Activated T-cell treated with anti-CD3 and anti-CD28 coated beads, Interleukin-2, amount 50 U/mL, for 72 hours (primary cell): ENCODE results near the gene MAOA. TPM values are rescaled to one million over a fixed set of nuclear protein-coding genes. Genes with fewer than 3 reads are reported as not detected.
"Not testable (repeated sequence)": the region's sequence is repeated elsewhere in the genome, so short reads cannot be mapped to it uniquely, and the experiment has no call there.

Experiments
- ATAC-seq, 2 donors: fragments of 150-1000 bp; cut with Tn5 transposase; replicated peaks in 1 of 2; 2 replicates each; pipeline ENCODE4 v1.10.0; 2021; ENCODE audit warnings: moderate library complexity in 2 of 2, mild to moderate bottlenecking in 1 of 2
- DNase-seq, 2 donors: peaks; one replicate each; pipeline ENCODE4 v3.0.0; 2021 to 2022; ENCODE audit warnings: mixed read lengths in 1 of 2
- H3K27ac Mint-ChIP-seq: one replicate; pipeline ENCODE4 v1.8.0; 2022; ENCODE audit warnings: mild to moderate bottlenecking, moderate library complexity, mixed read lengths
- H3K27me3 Mint-ChIP-seq: one replicate; pipeline ENCODE4 v1.8.0; 2022; ENCODE audit warnings: low read depth, mixed read lengths
- H3K36me3 Mint-ChIP-seq, 2 donors: one replicate each; pipeline ENCODE4 v1.8.0; 2022; ENCODE audit warnings: mixed read lengths in 2 of 2, mild to moderate bottlenecking in 1 of 2; ENCODE audit not compliant: insufficient read depth in 2 of 2
- H3K4me1 Mint-ChIP-seq: one replicate; pipeline ENCODE4 v1.8.0; 2022; ENCODE audit warnings: low read depth, mixed read lengths
- H3K4me3 Mint-ChIP-seq, 2 donors: one replicate each; pipeline ENCODE4 v1.8.0; 2022; ENCODE audit warnings: mild to moderate bottlenecking in 2 of 2, mixed read lengths in 2 of 2, moderate library complexity in 2 of 2
- H3K9me3 Mint-ChIP-seq, 2 donors: one replicate each; pipeline ENCODE4 v1.8.0; 2022; ENCODE audit warnings: mixed read lengths in 2 of 2
- total RNA-seq, 2 donors: library from RNA; stranded (reverse); gene quantifications; one replicate each; pipeline ENCODE4 v1.2.3, GENCODE V29; 2022

The MAOA gene
- total RNA-seq, 2 donors from 2014 or later: 6.3 to 13.2 TPM

DNA sequence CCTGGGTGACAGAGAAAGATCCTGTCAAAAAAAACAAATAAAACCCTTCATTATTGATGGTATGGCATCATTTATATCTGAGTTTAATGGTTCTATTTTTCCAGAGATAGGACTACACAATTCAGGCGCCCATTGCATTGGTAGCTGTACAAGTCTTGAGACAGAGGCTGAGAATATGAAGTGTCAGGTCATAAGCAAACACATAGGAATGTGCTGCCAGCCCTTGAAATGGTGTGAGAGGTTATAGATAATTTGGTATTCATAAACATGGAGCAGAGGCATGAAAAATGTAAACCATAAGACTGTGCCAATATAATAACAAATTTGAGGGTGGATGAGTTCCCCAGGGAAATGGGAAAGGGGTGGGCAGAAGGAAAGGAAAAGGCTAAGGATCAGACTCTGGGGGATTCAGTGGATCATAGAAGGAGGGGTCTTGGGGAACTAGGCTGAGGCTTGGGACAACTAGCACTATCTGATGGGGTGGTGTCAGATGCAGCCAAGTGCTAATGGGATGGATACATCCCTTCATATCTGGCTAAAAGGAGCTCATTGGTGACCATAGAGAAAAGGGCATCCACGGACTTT lies 50.8 kb downstream of the MAOA start:
- peaks cover 54% of the 10 kb centered on the region for H3K27me3 Mint-ChIP-seq
- H3K4me3 Mint-ChIP-seq: no peak overlapping the region
- H3K36me3 Mint-ChIP-seq: no peaks in the 10 kb centered on the region
- no peaks in the 10 kb centered on the region for H3K4me1 Mint-ChIP-seq
- no peaks in the 10 kb centered on the region for H3K9me3 Mint-ChIP-seq
- H3K27ac Mint-ChIP-seq: no peak overlapping the region
- no peak for DNase-seq
- ATAC-seq: no peak

DNA sequence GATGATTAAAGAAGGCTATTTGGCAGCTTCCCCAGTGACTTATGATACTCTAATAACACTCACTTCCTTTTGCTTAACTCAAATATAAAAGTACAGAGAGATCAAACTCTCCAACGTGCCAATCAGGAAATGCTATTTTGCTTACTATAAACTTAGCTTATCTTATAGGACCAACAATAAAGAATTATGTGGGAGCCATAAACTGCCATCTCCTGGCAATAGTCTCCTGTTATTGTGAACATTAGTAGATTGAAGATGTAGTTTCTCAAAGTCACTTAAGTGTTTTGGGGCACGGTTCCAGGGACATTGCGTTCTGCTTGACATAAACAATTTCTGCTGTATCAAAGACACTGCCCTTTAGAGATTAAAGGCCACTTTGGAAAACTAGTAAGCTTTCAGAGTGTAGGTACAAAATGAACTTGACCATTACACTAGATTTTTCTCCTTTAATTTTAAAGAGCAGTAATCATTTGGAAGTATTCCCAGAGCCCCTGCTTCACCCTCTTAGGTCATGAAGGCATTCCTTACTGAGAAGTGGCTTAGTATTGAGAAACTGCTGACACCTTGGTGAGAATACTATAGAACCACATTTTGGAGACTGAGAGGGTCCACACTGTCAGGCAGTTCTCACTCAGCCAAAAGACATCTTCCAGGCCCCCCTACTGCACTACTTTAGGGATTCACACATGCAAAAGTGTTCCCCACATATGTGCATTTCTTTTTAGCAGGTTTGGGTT lies 51.9 kb downstream of the MAOA start:
- ATAC-seq (no peak), DNase-seq (no peak)
- Mint-ChIP-seq H3K4me3 (no peak overlapping the region), H3K9me3 (no peaks in the 10 kb centered on the region), H3K27me3 (peaks cover 46% of the 10 kb centered on the region), H3K36me3 (no peaks in the 10 kb centered on the region), H3K27ac (no peak overlapping the region), H3K4me1 (no peaks in the 10 kb centered on the region)

DNA sequence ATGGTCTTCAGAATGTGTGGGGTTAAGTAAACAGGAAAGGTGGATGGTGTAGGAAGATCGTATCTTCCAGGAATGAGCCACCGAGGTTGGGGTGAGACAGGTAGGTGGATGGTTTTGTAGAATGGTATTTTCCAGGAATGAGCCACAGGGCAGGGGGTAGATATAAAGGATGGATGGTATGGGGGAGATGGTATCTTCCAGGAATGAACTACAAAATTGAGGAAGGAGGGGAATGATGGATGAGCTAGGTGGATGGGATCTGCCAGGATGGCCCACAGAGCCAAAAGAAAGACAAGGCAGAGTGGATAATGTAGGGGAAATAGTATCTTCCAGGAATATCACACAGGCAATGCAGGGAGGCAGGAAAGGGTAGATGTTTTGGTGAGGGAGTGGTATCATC lies 60.0 kb downstream of the MAOA start:
- H3K4me3 Mint-ChIP-seq: no peak overlapping the region
- H3K27ac Mint-ChIP-seq: no peak overlapping the region
- no peaks in the 10 kb centered on the region for H3K4me1 Mint-ChIP-seq
- no peak for DNase-seq
- ATAC-seq: no peak
- H3K36me3 Mint-ChIP-seq: no peaks in the 10 kb centered on the region
- no peaks in the 10 kb centered on the region for H3K27me3 Mint-ChIP-seq
- H3K9me3 Mint-ChIP-seq: no peaks in the 10 kb centered on the region

DNA sequence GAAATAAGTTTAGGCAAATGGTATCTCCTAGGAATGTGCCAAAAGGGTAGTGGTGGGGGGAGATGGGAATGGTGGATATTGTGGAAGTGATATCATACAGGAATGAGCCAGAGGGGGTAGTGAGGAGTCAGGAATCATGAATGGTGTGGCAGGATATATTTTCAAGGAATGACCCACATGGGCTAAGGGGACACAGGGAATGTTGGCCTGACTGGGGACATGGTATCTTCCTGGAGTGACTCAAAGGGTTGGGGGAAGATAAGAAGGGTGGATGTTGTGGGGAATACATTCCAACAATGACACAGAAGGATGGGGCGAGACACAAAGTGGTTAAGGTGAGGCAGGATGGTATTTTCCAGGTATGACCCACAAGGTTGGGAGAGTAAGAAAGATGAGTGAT lies 60.6 kb downstream of the MAOA start:
- H3K36me3 Mint-ChIP-seq: no peaks in the 10 kb centered on the region
- H3K9me3 Mint-ChIP-seq: no peaks in the 10 kb centered on the region
- ATAC-seq: no peak
- H3K27ac Mint-ChIP-seq: no peak overlapping the region
- no peak overlapping the region for H3K4me3 Mint-ChIP-seq
- DNase-seq: no peak
- H3K27me3 Mint-ChIP-seq: no peaks in the 10 kb centered on the region
- H3K4me1 Mint-ChIP-seq: no peaks in the 10 kb centered on the region

DNA sequence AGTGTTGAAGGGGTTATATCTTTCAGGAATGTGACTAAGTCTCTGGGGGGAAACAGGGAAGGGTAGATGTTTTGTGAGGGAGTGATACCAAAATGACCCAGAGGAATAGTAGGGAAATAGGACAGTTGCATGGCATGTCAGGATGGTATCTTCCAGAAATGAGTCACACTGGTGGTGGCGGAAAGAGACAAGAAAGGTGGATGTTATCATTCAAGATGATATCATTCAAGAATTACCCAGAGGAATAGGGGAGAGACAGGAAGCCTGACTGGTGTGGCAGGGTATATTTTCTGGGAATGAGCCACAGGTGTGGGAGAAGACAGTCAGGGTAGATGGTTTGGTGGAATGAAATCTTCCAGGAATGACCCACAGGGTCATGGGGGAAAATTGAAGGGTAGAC lies 61.1 kb downstream of the MAOA start:
- Mint-ChIP-seq H3K36me3 (no peaks in the 10 kb centered on the region), H3K9me3 (no peaks in the 10 kb centered on the region), H3K4me3 (no peak overlapping the region), H3K4me1 (no peaks in the 10 kb centered on the region), H3K27ac (no peak overlapping the region), H3K27me3 (no peaks in the 10 kb centered on the region)
- no peak for ATAC-seq
- no peak for DNase-seq

DNA sequence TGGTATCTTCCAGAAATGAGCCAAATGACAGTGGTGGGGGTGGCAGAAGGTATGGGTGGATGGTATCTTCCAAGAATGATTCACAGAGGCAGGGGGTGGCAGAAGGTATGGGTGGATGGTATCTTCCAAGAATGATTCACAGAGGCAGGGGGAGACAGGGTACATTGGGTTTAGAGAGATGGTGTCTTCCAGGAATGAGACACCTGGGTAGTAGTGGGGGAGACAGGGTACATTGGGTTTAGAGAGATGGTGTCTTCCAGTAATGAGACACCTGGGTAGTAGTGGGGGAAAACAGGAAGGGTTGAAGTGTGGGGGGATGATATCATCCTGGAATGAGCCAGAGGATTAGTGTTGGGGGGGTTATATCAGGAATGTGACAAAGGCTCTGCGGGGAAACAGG lies 62.0 kb downstream of the MAOA start:
- H3K9me3 Mint-ChIP-seq: no peaks in the 10 kb centered on the region
- no peak overlapping the region for H3K4me3 Mint-ChIP-seq
- peak in 1 of 2 donors; percentile 32 for ATAC-seq
- peaks cover 0 to 3% of the 10 kb centered on the region in 2 donors for H3K36me3 Mint-ChIP-seq
- no peak overlapping the region for H3K27ac Mint-ChIP-seq
- no peak for DNase-seq
- peaks cover under 1% of the 10 kb centered on the region for H3K27me3 Mint-ChIP-seq
- H3K4me1 Mint-ChIP-seq: no peaks in the 10 kb centered on the region

DNA sequence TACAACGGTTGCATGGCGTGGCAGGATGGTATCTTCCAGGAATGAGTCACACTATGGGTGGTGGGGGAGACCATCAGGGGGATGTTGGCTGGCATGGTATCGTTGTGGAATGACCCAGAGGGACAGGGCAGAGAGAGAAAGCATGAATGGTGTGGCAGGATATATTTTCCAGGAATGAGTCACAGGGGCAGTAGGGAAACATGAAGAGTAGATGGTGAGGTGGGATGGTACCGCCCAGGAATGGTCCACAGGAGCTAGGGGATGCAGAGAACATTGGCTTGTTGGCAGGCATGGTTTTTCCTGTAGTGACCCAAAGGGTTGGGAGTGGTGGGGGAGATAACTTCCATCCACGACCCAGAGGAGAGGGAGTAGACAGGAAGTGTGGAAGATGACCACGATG lies 62.4 kb downstream of the MAOA start:
- Mint-ChIP-seq H3K9me3 (no peaks in the 10 kb centered on the region), H3K36me3 (peaks cover 0 to 3% of the 10 kb centered on the region in 2 donors), H3K4me1 (no peaks in the 10 kb centered on the region), H3K27ac (no peak overlapping the region), H3K4me3 (no peak overlapping the region), H3K27me3 (peaks cover 5% of the 10 kb centered on the region)
- DNase-seq (no peak), ATAC-seq (no peak)

DNA sequence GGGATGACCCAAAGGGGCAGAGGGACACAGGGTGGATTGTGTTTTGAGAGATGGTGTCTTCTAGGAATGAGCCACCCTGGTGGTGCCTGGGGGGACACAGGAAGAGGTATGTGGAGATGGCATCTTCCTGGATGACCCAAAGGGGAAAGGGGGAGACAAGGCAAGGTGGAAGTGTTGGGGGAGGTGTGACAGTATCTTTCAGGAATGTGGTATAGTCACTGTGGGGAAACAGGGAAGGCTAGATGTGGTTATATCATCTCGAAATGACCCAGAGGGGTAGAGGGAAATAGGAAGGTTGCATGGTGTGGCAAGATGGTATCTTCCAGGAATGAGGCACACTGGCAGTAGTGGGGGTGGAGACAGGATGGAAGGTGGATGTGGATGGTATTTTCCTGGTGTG lies 62.9 kb downstream of the MAOA start:
- no peak overlapping the region for H3K27ac Mint-ChIP-seq
- no peaks in the 10 kb centered on the region for H3K9me3 Mint-ChIP-seq
- ATAC-seq: no peak
- DNase-seq: no peak
- H3K27me3 Mint-ChIP-seq: peaks cover 9% of the 10 kb centered on the region
- H3K4me1 Mint-ChIP-seq: no peaks in the 10 kb centered on the region
- peaks cover 0 to 3% of the 10 kb centered on the region in 2 donors for H3K36me3 Mint-ChIP-seq
- no peak overlapping the region for H3K4me3 Mint-ChIP-seq

DNA sequence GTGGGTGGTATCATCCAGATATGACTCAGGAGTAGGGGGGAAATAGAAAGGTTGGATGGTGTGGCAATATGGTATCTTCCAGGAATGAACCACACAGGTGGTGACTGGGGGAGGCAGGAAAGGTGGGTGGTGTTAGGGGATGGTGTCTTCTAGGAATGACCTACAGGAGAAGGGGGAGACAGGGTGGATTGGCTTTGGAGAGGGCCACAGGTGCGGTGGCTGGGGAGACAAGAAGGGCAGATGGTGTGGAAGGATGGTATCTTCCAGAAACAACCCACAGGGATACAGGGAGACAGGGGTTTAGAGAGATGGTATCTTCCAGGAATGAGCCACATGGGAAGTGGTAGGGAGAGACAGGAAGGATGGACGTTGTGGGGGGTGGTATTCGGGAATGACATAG lies 64.0 kb downstream of the MAOA start:
- no peaks in the 10 kb centered on the region for H3K4me1 Mint-ChIP-seq
- no peak overlapping the region for H3K27ac Mint-ChIP-seq
- DNase-seq (no peak), ATAC-seq (no peak)
- H3K9me3 Mint-ChIP-seq: peaks cover 0 to 2% of the 10 kb centered on the region in 2 donors
- H3K27me3 Mint-ChIP-seq: peaks cover 10% of the 10 kb centered on the region
- H3K36me3 Mint-ChIP-seq: peaks cover 3% of the 10 kb centered on the region in 2 donors
- H3K4me3 Mint-ChIP-seq: no peak overlapping the region

DNA sequence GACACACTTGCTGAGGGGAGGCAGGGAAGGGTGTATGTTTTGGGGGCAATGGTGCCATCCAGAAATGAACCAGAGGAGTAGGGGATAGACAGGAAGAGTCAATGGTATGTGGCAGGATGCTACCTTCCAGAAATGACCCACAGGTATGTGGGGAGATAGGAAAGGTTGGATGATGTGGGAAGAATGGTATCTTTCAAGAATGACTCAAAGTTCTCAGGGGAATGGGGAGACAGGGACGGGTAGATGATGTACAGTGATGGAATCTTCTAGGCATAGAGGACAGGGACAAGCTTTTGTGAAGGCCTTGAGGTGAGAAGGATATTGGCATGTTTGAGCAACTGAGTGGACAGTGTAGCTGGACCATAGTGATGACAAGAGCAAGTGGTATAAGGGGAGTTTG lies 64.9 kb downstream of the MAOA start:
- peaks cover 3% of the 10 kb centered on the region in 2 donors for H3K36me3 Mint-ChIP-seq
- no peak for DNase-seq
- H3K9me3 Mint-ChIP-seq: peaks cover 0 to 2% of the 10 kb centered on the region in 2 donors
- H3K4me3 Mint-ChIP-seq: no peak overlapping the region
- H3K27me3 Mint-ChIP-seq: peaks cover 11% of the 10 kb centered on the region
- no peaks in the 10 kb centered on the region for H3K4me1 Mint-ChIP-seq
- no peak overlapping the region for H3K27ac Mint-ChIP-seq
- no peak for ATAC-seq

DNA sequence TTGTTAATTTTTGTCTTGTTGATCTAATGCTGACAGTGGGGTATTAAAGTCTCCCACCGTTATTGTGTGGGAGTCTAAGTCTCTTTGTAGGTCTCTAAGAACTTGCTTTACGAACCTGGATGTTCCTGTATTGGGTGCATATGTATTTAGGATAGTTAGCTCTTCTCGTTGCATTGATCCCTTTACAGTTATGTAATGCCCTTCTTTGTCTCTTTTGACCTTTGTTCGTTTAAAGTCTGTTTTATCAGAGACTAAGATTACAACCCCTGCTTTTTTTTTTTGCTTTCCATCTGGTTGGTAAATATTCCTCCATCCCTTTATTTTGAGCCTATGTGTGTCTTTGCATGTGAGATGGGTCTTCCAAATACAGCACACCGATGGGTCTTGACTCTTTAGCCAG lies 69.1 kb downstream of the MAOA start:
- H3K36me3 Mint-ChIP-seq, DNase-seq, H3K9me3 Mint-ChIP-seq, ATAC-seq, H3K4me3 Mint-ChIP-seq, H3K4me1 Mint-ChIP-seq: not testable (repeated sequence)
- Mint-ChIP-seq H3K27ac (peak overlapping the region; percentile 52), H3K27me3 (peaks cover 17% of the 10 kb centered on the region)

DNA sequence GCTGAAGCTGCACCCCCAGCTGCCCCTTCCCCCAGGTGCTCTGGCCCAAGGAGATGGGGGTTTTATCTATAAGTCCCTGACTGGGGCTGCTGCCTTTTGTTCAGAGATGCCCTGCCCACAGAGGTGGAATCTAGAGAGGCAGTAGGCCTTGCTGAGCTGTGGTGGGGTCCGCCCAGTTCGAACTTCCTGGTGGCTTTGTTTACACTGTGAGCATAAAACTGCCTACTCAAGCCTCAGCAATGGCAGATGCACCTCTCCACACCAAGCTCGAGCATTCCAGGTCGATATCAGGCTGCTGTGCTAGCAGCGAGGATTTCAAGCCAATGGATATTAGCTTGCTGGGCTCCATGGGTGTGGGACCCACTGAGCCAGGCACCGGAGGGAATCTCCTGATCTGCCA lies 71.2 kb downstream of the MAOA start:
- DNase-seq, H3K36me3 Mint-ChIP-seq, H3K9me3 Mint-ChIP-seq, H3K4me3 Mint-ChIP-seq, H3K4me1 Mint-ChIP-seq, H3K27ac Mint-ChIP-seq, ATAC-seq: not testable (repeated sequence)
- peaks cover 27% of the 10 kb centered on the region for H3K27me3 Mint-ChIP-seq

DNA sequence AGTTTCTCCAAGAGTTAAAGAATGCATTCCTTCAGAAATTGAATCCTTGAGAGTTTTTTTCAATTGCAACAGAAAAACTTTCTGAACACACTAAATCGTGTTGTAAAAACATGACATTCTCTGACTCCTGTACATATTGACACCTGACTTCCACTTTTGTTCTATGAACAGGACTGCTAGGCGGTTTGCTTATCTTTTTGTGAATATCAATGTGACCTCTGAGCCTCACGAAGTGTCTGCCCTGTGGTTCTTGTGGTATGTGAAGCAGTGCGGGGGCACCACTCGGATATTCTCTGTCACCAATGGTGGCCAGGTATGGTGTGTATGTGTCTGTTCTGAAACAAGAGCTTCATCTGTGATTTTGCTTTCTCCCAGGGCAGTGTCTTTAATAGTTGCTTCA lies 71.9 kb downstream of the MAOA start:
- DNase-seq: no peak
- peaks cover 0 to 2% of the 10 kb centered on the region in 2 donors for H3K9me3 Mint-ChIP-seq
- H3K4me3 Mint-ChIP-seq: no peak overlapping the region
- H3K36me3 Mint-ChIP-seq: peaks cover 0 to 3% of the 10 kb centered on the region in 2 donors
- peak in 1 of 2 donors; percentile 22 for ATAC-seq
- peaks cover 5% of the 10 kb centered on the region for H3K4me1 Mint-ChIP-seq
- H3K27ac Mint-ChIP-seq: no peak overlapping the region
- peaks cover 27% of the 10 kb centered on the region for H3K27me3 Mint-ChIP-seq

DNA sequence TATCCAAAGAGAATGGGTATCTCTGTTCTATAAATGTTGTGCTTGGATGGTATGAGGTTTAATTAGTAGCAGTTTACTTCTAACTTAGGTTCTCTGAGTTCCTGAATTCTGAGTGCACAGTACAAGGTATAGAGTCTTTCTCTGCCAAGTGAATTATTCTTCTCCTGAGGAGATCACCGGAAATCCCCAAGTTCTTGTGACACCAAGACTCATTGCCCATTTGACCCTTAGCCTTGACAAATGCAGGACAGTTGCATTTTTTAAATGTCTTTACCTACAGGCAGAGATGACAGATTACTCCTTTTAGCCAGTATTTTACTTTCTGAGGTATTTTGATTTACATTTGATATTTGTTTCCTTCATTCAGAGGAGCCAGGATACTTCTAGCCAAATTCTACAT lies 72.9 kb downstream of the MAOA start:
- Mint-ChIP-seq H3K4me1 (peaks cover 5% of the 10 kb centered on the region), H3K4me3 (no peak overlapping the region), H3K27me3 (peaks cover 18% of the 10 kb centered on the region), H3K27ac (no peak overlapping the region), H3K36me3 (peaks cover 0 to 3% of the 10 kb centered on the region in 2 donors), H3K9me3 (peaks cover 0 to 2% of the 10 kb centered on the region in 2 donors)
- DNase-seq: no peak
- no peak for ATAC-seq
